ENCODE measurements around the gene APLP1. TPM values are rescaled to one million over a fixed set of nuclear protein-coding genes. Genes with fewer than 3 reads are reported as not detected.

APLP1 gene
- total RNA-seq, 1 experiment from 2014 or later = 36.9 TPM

DNA sequence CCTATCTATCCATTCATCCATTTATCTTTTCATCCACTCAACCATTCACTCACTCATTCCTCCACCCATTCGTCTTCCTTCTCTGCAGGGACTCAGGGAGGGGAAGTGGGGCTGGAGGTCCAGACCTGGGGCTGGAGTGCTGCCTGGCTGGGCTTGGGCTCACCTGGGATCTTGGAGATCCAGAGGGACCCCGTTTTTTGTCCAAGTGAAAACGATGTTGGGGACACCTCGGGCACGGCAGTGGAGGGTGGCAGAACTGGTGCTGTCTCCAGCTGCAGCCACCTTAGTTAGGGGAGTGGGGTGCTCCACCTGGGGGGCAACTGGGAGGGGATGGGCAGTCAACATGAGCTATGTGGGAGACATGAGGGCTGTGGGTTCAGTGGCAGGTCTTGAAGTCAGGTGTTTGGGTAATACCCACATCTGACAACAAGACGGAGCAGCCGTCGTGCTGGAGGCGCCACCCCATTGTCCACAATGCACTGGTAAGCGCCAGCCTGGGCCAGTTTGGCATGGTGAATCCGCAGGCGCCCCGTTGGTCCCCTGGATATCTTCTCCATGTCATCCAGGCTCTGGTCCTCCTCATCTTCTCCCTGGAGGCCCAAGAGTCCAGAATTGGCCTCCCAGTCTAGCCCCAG lies 26.3 kb upstream of the APLP1 start:
- Histone ChIP-seq H2BK15ac (ENCODE audit: low read depth, low read length) (no peak overlapping the region), H3K23me2 (ENCODE audit: insufficient read length, low read depth, low read length, poor library complexity, severe bottlenecking) (peaks cover 15% of the 10 kb centered on the region), H3K27ac (ENCODE audit: insufficient read length, low read depth, low read length) (no peak overlapping the region), H3K79me1 (ENCODE audit: insufficient read depth, low read depth, low read length, poor library complexity, severe bottlenecking) (no peaks in the 10 kb centered on the region), H2BK20ac (ENCODE audit: low read depth, low read length, poor library complexity, severe bottlenecking) (no peak overlapping the region), H3K27me3 (ENCODE audit: insufficient read depth, low read length) (peaks cover 23% of the 10 kb centered on the region; the same call in 1 of the 2 replicates), H4K91ac (ENCODE audit: insufficient read length, low read depth, low read length) (no peak overlapping the region), H3K9ac (ENCODE audit: extremely low read depth, insufficient read length, low read length) (no peak overlapping the region), H2BK12ac (ENCODE audit: insufficient read length, low read depth, low read length) (no peak overlapping the region), H3K4me1 (ENCODE audit: insufficient read depth, low read length) (no peaks in the 10 kb centered on the region), H3K14ac (ENCODE audit: insufficient read depth, low read length) (no peak overlapping the region), H3K4ac (ENCODE audit: low read depth, low read length) (no peak overlapping the region), H3K18ac (ENCODE audit: insufficient read length, low read depth, low read length) (no peak overlapping the region), H2BK5ac (ENCODE audit: insufficient read length, low read length) (no peak overlapping the region), H2BK120ac (ENCODE audit: low read depth, low read length, poor library complexity, severe bottlenecking) (no peak overlapping the region), H3K79me2 (ENCODE audit: insufficient read depth, low read length) (no peaks in the 10 kb centered on the region), H4K8ac (replicated peaks; ENCODE audit: insufficient read length, low read depth, low read length) (no peak overlapping the region), H3K4me2 (ENCODE audit: insufficient read depth, insufficient read length, low read length) (no peak overlapping the region), H2AK5ac (ENCODE audit: insufficient read length, low read length) (no peak overlapping the region), H3K9me3 (ENCODE audit: control insufficient read depth, low read depth, low read length) (no peaks in the 10 kb centered on the region), H2AFZ (ENCODE audit: low read length) (no peak overlapping the region), H3K56ac (ENCODE audit: insufficient read length, low read depth, low read length) (no peak overlapping the region), H3K23ac (ENCODE audit: insufficient read length, low read depth, low read length) (no peak overlapping the region), H3T11ph (ENCODE audit: low read length) (no peak overlapping the region), H4K20me1 (ENCODE audit: control insufficient read depth, insufficient read depth, insufficient read length) (no peaks in the 10 kb centered on the region), H4K5ac (ENCODE audit: insufficient read length, low read depth, low read length) (no peak overlapping the region)
- Mint-ChIP-seq H3K36me3 (ENCODE audit: insufficient read depth in 1 of 3, low read depth in 3 of 3) (no peaks in the 10 kb centered on the region; a peak in 1 of 7 replicates), H3K27me3 (ENCODE audit: low read depth) (peaks cover 78% of the 10 kb centered on the region), H3K27ac (no peak overlapping the region), H3K9me3 (peaks cover 2 to 3% of the 10 kb centered on the region in 2 experiments; a peak in 2 of 5 replicates), H3K4me3 (no peak overlapping the region), H3K4me1 (peaks cover 18 to 25% of the 10 kb centered on the region in 2 experiments)
- DNase-seq = no peak
- TF ChIP-seq, protein P1, sequence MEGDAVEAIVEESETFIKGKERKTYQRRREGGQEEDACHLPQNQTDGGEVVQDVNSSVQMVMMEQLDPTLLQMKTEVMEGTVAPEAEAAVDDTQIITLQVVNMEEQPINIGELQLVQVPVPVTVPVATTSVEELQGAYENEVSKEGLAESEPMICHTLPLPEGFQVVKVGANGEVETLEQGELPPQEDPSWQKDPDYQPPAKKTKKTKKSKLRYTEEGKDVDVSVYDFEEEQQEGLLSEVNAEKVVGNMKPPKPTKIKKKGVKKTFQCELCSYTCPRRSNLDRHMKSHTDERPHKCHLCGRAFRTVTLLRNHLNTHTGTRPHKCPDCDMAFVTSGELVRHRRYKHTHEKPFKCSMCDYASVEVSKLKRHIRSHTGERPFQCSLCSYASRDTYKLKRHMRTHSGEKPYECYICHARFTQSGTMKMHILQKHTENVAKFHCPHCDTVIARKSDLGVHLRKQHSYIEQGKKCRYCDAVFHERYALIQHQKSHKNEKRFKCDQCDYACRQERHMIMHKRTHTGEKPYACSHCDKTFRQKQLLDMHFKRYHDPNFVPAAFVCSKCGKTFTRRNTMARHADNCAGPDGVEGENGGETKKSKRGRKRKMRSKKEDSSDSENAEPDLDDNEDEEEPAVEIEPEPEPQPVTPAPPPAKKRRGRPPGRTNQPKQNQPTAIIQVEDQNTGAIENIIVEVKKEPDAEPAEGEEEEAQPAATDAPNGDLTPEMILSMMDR (conservative IDR thresholded peaks at IDR 0.05) = no peak
- no CpG with 5 or more reads among the region's 13 CpGs for WGBS (ENCODE audit: extremely low coverage, insufficient read length, low lambda C conversion rate)
